Spleen (tissue), 7 donors: ENCODE data around the gene EHBP1.

Experiments
- POLR2A ChIP-seq, 3 donors: fragments of 450-650 bp; IDR thresholded peaks; one replicate each; pipeline ENCODE4 v1.5.1; 2017; ENCODE audit warnings: antibody characterized with exemption in 3 of 3, mild to moderate bottlenecking in 1 of 3
- POLR2AphosphoS5 ChIP-seq, 3 donors: sonication (generic); formaldehyde crosslinking; IDR thresholded peaks; one replicate each; pipeline ENCODE4 v1.5.1; 2017; ENCODE audit warnings: antibody characterized with exemption in 3 of 3
- TF ChIP-seq, protein P1 (sequence below), 11 experiments: fragments of 200-600 bp in 7 of 11; fragments of 450-650 bp in 4 of 11; sonication (generic) in 4 of 11; IDR thresholded peaks in 8 of 11; conservative IDR thresholded peaks in 3 of 11; 1 replicate in 7 of 11; 2 replicates in 4 of 11; pipeline versions ENCODE4 v1.4.0 to v1.8.0; 2016 to 2021; ENCODE audit warnings: antibody characterized with exemption in 11 of 11, inconsistent platforms in 4 of 11, mild to moderate bottlenecking in 1 of 11
- donor health status: DM: no; HTN: no; CAD: no; lungs with moderate emphysema.
- donor health status: DM: no; HTN: no; CAD: no.
- donor health status: DM: no; HTN: no; CAD: no.

DNA sequence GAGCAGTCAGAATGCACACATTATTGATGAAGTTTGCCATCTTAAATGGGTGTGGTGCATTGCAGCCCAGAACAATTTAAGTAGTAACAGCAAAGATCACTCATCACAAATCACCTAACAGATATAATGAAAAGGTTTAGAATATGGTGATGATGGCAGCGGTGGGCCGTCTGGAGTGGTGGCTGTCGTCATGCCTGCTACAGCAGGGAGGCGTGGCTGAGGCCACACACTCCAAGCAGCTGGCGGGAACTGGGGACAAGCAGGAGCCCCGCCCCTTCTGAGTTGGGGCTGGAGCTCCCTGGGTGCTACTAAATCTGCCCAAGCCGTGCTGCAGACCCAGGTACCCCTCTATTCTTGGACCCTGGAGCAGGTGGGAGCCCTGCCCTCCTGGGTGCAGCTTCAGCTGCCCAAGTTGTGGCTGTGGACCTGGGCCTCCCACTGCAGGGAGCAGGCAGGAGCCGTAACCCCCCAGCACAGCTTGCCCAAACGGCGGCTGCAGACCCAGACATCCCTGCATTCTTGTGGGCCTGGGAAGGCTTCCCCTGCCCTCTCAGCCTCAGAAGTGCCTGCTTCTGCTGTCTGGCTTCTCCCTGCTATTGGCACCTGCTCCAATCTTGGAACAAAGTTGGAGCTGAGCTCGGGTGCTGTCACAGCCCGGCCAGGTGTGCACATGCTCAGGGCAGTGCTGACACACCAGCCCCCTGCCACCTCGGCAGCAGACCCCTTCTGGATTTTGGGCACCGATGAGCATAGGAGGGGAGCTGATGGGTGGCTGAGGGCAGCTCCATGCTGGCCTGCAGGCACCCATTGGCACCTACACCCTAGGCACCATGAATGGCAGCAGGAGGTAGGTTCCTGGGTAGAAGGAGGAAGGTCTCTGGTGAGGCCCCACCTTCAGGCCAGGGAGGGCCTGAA is 149.3 kb downstream of the EHBP1 start:
- TF ChIP-seq, protein P1, sequence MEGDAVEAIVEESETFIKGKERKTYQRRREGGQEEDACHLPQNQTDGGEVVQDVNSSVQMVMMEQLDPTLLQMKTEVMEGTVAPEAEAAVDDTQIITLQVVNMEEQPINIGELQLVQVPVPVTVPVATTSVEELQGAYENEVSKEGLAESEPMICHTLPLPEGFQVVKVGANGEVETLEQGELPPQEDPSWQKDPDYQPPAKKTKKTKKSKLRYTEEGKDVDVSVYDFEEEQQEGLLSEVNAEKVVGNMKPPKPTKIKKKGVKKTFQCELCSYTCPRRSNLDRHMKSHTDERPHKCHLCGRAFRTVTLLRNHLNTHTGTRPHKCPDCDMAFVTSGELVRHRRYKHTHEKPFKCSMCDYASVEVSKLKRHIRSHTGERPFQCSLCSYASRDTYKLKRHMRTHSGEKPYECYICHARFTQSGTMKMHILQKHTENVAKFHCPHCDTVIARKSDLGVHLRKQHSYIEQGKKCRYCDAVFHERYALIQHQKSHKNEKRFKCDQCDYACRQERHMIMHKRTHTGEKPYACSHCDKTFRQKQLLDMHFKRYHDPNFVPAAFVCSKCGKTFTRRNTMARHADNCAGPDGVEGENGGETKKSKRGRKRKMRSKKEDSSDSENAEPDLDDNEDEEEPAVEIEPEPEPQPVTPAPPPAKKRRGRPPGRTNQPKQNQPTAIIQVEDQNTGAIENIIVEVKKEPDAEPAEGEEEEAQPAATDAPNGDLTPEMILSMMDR (IDR thresholded peaks at IDR 0.05 in 8 of 11, conservative IDR thresholded peaks at IDR 0.05 in 3 of 11) = no peak
- no peak for TF ChIP-seq POLR2AphosphoS5 (IDR thresholded peaks at IDR 0.05)
- no peak for TF ChIP-seq POLR2A (IDR thresholded peaks at IDR 0.05)
